OCI-LY7 (cell line): ENCODE results near the gene DCDC2C. TPM values are rescaled to one million over a fixed set of nuclear protein-coding genes. Genes with fewer than 3 reads are reported as not detected.

Experiments
- BruUV-seq: library from RNA; stranded (reverse); fragments of 400-500 nt; replicated peaks from 2 replicates; lab custom pipeline; 2021; lab: Mats Ljungman, UMichigan
- CTCF ChIA-PET: fragments of 300-600 bp; sonication (Branson Sonifier 250); formaldehyde crosslinking; loops from one replicate; lab custom pipeline; 2022; ENCODE audit warnings: antibody characterized with exemption; ENCODE audit not compliant: unreplicated experiment; lab: Charles Lee
- POLR2A ChIA-PET: fragments of 300-600 bp; sonication (Branson Sonifier 250); formaldehyde crosslinking; loops from one replicate; lab custom pipeline; 2022; ENCODE audit warnings: antibody characterized with exemption; lab: Charles Lee
- DNase-seq: peaks from one replicate; pipeline ENCODE4 v3.0.0-alpha.2; 2015; ENCODE audit warnings: low spot score
- H2AFZ ChIP-seq: fragments of 200-600 bp; sonication (generic), shearing (Covaris generic); 2 replicates; pipeline ENCODE4 v1.6.1; 2014; ENCODE audit warnings: mild to moderate bottlenecking, antibody characterized with exemption, low read length, moderate library complexity
- H3K27ac ChIP-seq: fragments of 200-600 bp; sonication (generic); 2 replicates; pipeline ENCODE4 v1.5.1; 2014; ENCODE audit warnings: mixed run types, low read depth, mild to moderate bottlenecking, moderate library complexity, low read length, inconsistent platforms; ENCODE audit not compliant: poor library complexity, severe bottlenecking
- H3K36me3 ChIP-seq: fragments of 200-600 bp; sonication (generic); 2 replicates; pipeline ENCODE4 v1.6.1; 2014; ENCODE audit warnings: mild to moderate bottlenecking, antibody characterized with exemption, low read length, moderate library complexity, mixed read lengths; ENCODE audit not compliant: insufficient read depth
- H3K4me1 ChIP-seq: fragments of 200-600 bp; sonication (generic); 2 replicates; pipeline ENCODE4 v1.5.1; 2014; ENCODE audit warnings: mild to moderate bottlenecking, low read length; ENCODE audit not compliant: insufficient read depth, poor library complexity, severe bottlenecking
- H3K4me2 ChIP-seq: fragments of 200-600 bp; sonication (generic); 2 replicates; pipeline ENCODE4 v1.6.1; 2014; ENCODE audit warnings: mild to moderate bottlenecking, low read length
- H3K4me3 ChIP-seq: fragments of 200-600 bp; sonication (generic); 2 replicates; pipeline ENCODE4 v1.5.1; 2014; ENCODE audit warnings: mild to moderate bottlenecking, low read depth, low read length; ENCODE audit not compliant: poor library complexity, severe bottlenecking
- H3K79me2 ChIP-seq: fragments of 200-600 bp; sonication (generic); 2 replicates; pipeline ENCODE4 v1.6.1; 2016; ENCODE audit warnings: low read depth, mild to moderate bottlenecking, low read length, moderate library complexity, mixed read lengths; ENCODE audit not compliant: insufficient read depth
- H3K9me2 ChIP-seq: fragments of 200-600 bp; sonication (generic); 2 replicates; pipeline ENCODE4 v1.6.1; 2016; ENCODE audit warnings: mild to moderate bottlenecking, low read length, mixed read lengths; ENCODE audit not compliant: insufficient read depth
- H3K9me3 ChIP-seq: fragments of 200-600 bp; sonication (generic); 2 replicates; pipeline ENCODE4 v1.6.1; 2014; ENCODE audit warnings: mild to moderate bottlenecking, mixed run types, low read length, mixed read lengths
- H4K20me1 ChIP-seq: fragments of 200-600 bp; sonication (generic); 2 replicates; pipeline ENCODE4 v1.6.1; 2014; ENCODE audit warnings: mild to moderate bottlenecking, antibody characterized with exemption, low read length, moderate library complexity, mixed read lengths; ENCODE audit not compliant: insufficient read depth
- EZH2phosphoT487 ChIP-seq: fragments of 200-600 bp; sonication (generic); IDR thresholded peaks from 2 replicates; pipeline ENCODE4 v1.6.1; 2018; ENCODE audit warnings: low read depth, borderline replicate concordance, mild to moderate bottlenecking, mixed run types, antibody characterized with exemption, low read length, moderate library complexity, mixed read lengths
- intact Hi-C: fragments of 100-400 bp; cut with micrococcal nuclease; formaldehyde crosslinking; loops from one replicate; pipeline ENCODE4 v1.10.0; 2022; ENCODE audit not compliant: unreplicated experiment
- total RNA-seq, 2 experiments: library from RNA; depleted of rRNA in 1 of 2; stranded (reverse); fragments of >200 nt in 1 of 2; shearing (Covaris generic) in 1 of 2; gene quantifications; 2 replicates each; pipeline ENCODE4 v1.2.3, GENCODE V29; 2014 to 2022
- TF ChIP-seq, protein P1 (sequence below): fragments of 200-600 bp; sonication (generic); conservative IDR thresholded peaks from 2 replicates; pipeline ENCODE4 v1.5.1; 2014; ENCODE audit warnings: mild to moderate bottlenecking, antibody characterized with exemption, low read length, moderate library complexity, mixed read lengths

The DCDC2C gene
- total RNA-seq, 2 experiments from 2014 or later = not detected

- CTCF ChIA-PET = interaction anchor here (0.9 kb wide), 1 partner anchor 49 kb away, joined by 3 read pairs; no protein-coding TSS in a partner anchor
- Histone ChIP-seq H3K4me1 (peaks cover 18% of the 10 kb centered on the region), H4K20me1 (no peaks in the 10 kb centered on the region), H2AFZ (no peak overlapping the region), H3K4me3 (no peak overlapping the region), H3K36me3 (no peaks in the 10 kb centered on the region), H3K4me2 (no peak overlapping the region), H3K27ac (no peak overlapping the region), H3K79me2 (no peaks in the 10 kb centered on the region), H3K9me2 (no peaks in the 10 kb centered on the region), H3K9me3 (no peaks in the 10 kb centered on the region)
- no TSS peak for BruUV-seq
- no peak for DNase-seq
- intact Hi-C loops = no loop called here
- TF ChIP-seq, protein P1, sequence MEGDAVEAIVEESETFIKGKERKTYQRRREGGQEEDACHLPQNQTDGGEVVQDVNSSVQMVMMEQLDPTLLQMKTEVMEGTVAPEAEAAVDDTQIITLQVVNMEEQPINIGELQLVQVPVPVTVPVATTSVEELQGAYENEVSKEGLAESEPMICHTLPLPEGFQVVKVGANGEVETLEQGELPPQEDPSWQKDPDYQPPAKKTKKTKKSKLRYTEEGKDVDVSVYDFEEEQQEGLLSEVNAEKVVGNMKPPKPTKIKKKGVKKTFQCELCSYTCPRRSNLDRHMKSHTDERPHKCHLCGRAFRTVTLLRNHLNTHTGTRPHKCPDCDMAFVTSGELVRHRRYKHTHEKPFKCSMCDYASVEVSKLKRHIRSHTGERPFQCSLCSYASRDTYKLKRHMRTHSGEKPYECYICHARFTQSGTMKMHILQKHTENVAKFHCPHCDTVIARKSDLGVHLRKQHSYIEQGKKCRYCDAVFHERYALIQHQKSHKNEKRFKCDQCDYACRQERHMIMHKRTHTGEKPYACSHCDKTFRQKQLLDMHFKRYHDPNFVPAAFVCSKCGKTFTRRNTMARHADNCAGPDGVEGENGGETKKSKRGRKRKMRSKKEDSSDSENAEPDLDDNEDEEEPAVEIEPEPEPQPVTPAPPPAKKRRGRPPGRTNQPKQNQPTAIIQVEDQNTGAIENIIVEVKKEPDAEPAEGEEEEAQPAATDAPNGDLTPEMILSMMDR = no peak
- no peak for TF ChIP-seq EZH2phosphoT487
- POLR2A ChIA-PET = no interaction called here
Observed at GRCh38 chr2:3679180-3679579, 24.2 kb upstream of the DCDC2C start.

- peaks cover 18% of the 10 kb centered on the region for H3K4me1 ChIP-seq
- H3K27ac ChIP-seq = no peak overlapping the region
- H3K4me2 ChIP-seq = no peak overlapping the region
- BruUV-seq = no TSS peak
- intact Hi-C loops = no loop called here
- H3K9me2 ChIP-seq = no peaks in the 10 kb centered on the region
- no peaks in the 10 kb centered on the region for H3K36me3 ChIP-seq
- no peaks in the 10 kb centered on the region for H4K20me1 ChIP-seq
- no peaks in the 10 kb centered on the region for H3K9me3 ChIP-seq
- ChIA-PET CTCF (interaction anchor here (0.9 kb wide), 1 partner anchor 49 kb away, joined by 3 read pairs; no protein-coding TSS in a partner anchor), POLR2A (no interaction called here)
- H2AFZ ChIP-seq = no peak overlapping the region
- TF ChIP-seq, protein P1 = no peak
- TF ChIP-seq EZH2phosphoT487 = no peak
- no peaks in the 10 kb centered on the region for H3K79me2 ChIP-seq
- no peak for DNase-seq
- no peak overlapping the region for H3K4me3 ChIP-seq
Observed at GRCh38 chr2:3679616-3680393, 23.6 kb upstream of the DCDC2C start.
